Mucosa of descending colon (tissue), 3 donors: ENCODE measurements around the gene PLPP2. TPM values are rescaled to one million over a fixed set of nuclear protein-coding genes. Genes with fewer than 3 reads are reported as not detected.
A peak's percentile ranks its signal among the peaks of the same experiment; 100 is the strongest.

Experiments
- ATAC-seq: fragments of 200-7000 bp; cut with Tn5 transposase; one replicate; pipeline ENCODE4 v1.9.1; 2020; ENCODE audit warnings: mild to moderate bottlenecking, moderate library complexity
- DNase-seq, 3 donors: peaks; one replicate each; pipeline ENCODE4 v3.0.0-alpha.2; 2020
- H3K36me3 ChIP-seq: fragments of 200-600 bp; one replicate; pipeline ENCODE4 v1.8.0; 2021; ENCODE audit warnings: low read depth, mild to moderate bottlenecking
- H3K4me1 ChIP-seq: fragments of 200-600 bp; one replicate; pipeline ENCODE4 v1.8.0; 2021; ENCODE audit warnings: low read depth, mild to moderate bottlenecking
- H3K4me3 ChIP-seq: fragments of 200-600 bp; one replicate; pipeline ENCODE4 v1.8.0; 2021; ENCODE audit warnings: mild to moderate bottlenecking
- H3K9me3 ChIP-seq: fragments of 200-600 bp; one replicate; pipeline ENCODE4 v1.8.0; 2021; ENCODE audit warnings: mild to moderate bottlenecking
- intact Hi-C, 2 donors: fragments of 100-400 bp; cut with DNase I in 1 of 2; cut with micrococcal nuclease in 1 of 2; formaldehyde crosslinking; loops; one replicate each; pipeline versions ENCODE4 v1.11.0 to v1.11.1; 2022; cut with DNase I, micrococcal nuclease
- total RNA-seq, 3 donors: library from RNA; stranded (reverse); fragmentation: NEBNext Ultra II Directional in 2 of 3; extraction: Animal tissue kit (Norgen Biotek cat#: 25700) in 2 of 3; gene quantifications; one replicate each; pipeline versions ENCODE4 v1.2.1 to v1.2.4, GENCODE V29; 2021 to 2023
- TF ChIP-seq, protein P1 (sequence below): fragments of 200-600 bp; IDR thresholded peaks from one replicate; pipeline ENCODE4 v1.8.0; 2022; ENCODE audit warnings: antibody characterized with exemption, mild to moderate bottlenecking
- donor health status: DM: no; HTN: no; CAD: no; lungs with moderate emphysema.
- donor health status: DM: no; HTN: no; CAD: no.
- donor health status: DM: no; HTN: yes; CAD: no.

The PLPP2 gene
- total RNA-seq, 3 donors from 2014 or later, result 41.9 to 107 (median 75.4) TPM

DNA sequence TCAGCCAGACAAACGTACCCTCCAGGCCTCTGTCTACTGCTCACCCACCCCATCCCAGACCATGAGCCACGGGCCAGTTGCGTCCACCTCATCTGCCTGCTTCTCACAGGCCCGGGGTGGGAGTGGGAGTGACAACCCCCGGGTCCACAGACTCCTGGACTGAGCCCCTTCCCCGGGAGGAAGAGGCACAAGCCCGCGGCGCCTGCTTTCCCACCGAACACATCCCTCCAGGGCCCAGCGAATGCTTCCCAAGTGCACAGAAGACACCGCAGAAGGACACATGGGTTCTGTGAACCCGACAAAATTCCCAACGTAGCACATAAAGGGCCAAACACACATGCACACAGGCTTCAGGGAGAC is 18.0 kb upstream of the PLPP2 start:
- H3K4me1 ChIP-seq, result no peaks in the 10 kb centered on the region
- no peak for ATAC-seq
- intact Hi-C loops, result no loop called here
- TF ChIP-seq, protein P1, sequence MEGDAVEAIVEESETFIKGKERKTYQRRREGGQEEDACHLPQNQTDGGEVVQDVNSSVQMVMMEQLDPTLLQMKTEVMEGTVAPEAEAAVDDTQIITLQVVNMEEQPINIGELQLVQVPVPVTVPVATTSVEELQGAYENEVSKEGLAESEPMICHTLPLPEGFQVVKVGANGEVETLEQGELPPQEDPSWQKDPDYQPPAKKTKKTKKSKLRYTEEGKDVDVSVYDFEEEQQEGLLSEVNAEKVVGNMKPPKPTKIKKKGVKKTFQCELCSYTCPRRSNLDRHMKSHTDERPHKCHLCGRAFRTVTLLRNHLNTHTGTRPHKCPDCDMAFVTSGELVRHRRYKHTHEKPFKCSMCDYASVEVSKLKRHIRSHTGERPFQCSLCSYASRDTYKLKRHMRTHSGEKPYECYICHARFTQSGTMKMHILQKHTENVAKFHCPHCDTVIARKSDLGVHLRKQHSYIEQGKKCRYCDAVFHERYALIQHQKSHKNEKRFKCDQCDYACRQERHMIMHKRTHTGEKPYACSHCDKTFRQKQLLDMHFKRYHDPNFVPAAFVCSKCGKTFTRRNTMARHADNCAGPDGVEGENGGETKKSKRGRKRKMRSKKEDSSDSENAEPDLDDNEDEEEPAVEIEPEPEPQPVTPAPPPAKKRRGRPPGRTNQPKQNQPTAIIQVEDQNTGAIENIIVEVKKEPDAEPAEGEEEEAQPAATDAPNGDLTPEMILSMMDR, result no peak
- no peak overlapping the region for H3K4me3 ChIP-seq
- H3K9me3 ChIP-seq, result no peaks in the 10 kb centered on the region
- H3K36me3 ChIP-seq, result no peaks in the 10 kb centered on the region
- DNase-seq, result peak in 1 of 3 donors; percentile 24

DNA sequence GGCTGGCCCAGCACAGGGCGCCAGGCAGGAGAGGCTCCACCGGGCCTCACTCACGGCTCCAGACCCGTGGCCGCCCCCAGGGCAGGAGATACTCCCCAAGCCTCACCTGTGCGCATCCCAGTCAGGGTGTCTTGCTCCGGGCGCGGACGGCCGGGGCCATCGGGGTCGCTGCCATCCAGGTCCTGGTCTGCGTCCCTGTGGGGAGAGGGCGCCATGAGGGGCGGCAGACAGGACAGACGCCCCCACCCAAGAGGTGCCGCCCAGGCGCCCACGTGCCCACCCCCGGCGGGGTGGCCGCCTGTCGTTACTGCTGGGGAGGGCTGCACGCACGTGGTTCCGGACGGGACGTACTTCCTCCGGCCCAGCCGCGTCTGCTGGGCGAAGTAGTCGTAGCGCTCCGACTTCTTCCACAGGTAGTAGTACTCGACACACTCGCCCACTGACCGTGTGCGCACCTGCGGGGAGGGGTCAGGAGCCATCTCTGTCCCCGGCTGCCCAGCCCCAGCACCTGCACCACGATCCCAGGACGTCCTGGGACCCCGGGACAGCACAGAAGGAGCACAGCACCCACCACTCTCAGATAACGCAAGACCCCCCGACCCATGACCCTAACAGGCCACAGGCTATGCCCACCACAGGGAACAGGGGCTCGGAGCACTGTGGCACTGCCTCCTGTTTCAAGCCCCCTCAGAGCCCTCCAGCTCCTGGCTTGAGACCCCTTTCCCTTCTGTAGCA is 17.4 kb upstream of the PLPP2 start:
- ATAC-seq, result no peak
- no peaks in the 10 kb centered on the region for H3K4me1 ChIP-seq
- H3K4me3 ChIP-seq, result no peak overlapping the region
- no peaks in the 10 kb centered on the region for H3K36me3 ChIP-seq
- TF ChIP-seq, protein P1, result no peak
- DNase-seq, result no peak
- intact Hi-C loops, result no loop called here
- no peaks in the 10 kb centered on the region for H3K9me3 ChIP-seq

DNA sequence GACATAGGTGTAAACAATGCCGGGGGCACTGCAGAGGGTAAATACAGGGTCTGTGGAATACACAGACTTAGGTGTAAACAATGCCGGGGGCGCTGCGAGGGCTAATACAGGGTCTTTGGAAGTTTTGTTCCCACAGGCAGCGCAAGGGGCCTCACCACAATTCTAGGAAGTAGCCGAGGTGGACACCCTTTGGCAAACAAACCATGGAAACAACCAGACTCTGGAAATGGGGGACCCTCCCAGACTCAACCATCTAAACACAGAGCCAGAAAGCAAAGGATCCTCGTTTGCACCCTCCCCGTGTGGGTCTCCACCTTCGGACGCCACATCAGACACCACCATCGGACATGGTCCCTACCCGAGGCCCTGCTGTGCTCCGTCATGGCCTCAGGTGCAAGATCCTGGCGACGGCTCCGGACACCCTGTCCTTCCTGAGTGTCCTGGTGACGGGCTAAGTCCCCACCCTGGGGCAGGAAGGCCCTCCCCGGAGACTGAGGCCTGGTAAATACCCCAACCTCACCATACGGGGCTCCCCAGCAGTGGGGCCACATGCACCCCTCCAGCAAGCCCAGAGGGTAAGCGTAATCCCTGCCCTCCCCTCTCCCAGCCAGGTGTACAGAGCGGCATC is 16.7 kb upstream of the PLPP2 start:
- Histone ChIP-seq H3K4me1 (no peaks in the 10 kb centered on the region), H3K36me3 (no peaks in the 10 kb centered on the region), H3K9me3 (no peaks in the 10 kb centered on the region), H3K4me3 (no peak overlapping the region)
- DNase-seq, result peak in 1 of 3 donors; percentile 33
- intact Hi-C loops, result no loop called here
- TF ChIP-seq, protein P1, result no peak
- no peak for ATAC-seq

DNA sequence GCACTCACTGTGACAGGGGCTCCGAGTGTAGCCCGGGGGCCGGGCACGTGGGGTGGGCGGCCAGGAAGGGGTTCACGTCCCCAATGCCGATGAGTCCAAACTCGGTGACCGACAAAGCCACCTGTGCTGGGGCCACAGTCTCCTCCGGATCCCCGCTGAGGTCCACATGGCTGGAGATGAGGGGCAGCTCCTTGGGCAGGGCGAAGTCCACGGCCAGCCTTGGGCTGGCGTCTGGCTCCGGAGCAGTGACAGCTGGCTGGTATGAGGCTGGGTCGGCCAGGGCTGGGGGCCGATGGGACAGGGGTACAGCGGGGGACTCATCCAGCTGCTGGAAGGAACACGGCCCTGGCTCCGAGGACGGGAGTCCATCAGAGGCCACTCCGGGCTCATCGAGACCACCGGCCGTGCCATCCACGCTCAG is 15.9 kb upstream of the PLPP2 start:
- intact Hi-C loops, result no loop called here
- TF ChIP-seq, protein P1, result no peak
- DNase-seq, result no peak
- no peaks in the 10 kb centered on the region for H3K36me3 ChIP-seq
- H3K9me3 ChIP-seq, result no peaks in the 10 kb centered on the region
- H3K4me1 ChIP-seq, result no peaks in the 10 kb centered on the region
- no peak overlapping the region for H3K4me3 ChIP-seq
- no peak for ATAC-seq

DNA sequence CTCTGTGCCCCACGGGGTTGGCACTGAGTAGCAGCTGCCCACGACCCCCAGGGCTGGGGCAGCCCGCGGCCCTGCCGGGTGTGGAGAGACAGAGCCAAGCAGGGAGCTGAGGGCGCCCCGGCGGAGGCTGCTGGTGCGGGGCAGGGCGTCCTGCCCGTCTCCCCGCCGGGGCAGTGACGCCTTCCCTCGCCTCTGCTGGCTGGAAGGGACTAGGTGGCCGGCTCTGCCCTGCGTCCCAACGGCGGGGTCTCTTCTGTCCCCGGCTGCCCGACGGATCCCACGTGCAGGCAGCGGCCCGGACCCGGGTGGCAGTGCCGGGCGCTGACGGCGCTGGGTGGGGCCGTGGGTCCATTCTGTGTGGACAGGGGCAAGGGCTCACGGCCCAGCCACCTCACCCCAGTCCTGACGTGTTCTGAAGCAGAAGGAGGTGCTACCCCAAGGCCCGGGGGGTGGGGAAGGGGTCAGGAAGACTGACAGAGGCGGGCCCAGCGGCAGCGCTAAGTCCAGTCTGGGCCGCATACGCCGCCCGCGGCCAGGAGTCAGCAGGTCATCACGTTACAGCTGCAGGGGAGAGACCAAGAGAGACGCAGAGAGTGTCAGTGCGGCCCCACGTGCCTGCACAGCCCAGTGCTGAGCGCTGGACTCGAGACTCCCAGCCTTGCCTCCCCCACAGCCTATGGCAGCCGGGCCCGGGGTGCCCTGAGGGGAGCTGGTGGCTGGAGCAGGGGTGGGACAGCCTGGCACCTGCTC is 15.1 kb upstream of the PLPP2 start:
- intact Hi-C loops, result no loop called here
- peak in 1 of 3 donors; percentile 37 for DNase-seq
- ATAC-seq, result no peak
- Histone ChIP-seq H3K9me3 (no peaks in the 10 kb centered on the region), H3K4me3 (no peak overlapping the region), H3K4me1 (no peaks in the 10 kb centered on the region), H3K36me3 (no peaks in the 10 kb centered on the region)
- TF ChIP-seq, protein P1, result no peak
